ACC112 (cell line): Measurements from ENCODE around the gene LIMK1.

Source experiments
- H2AFZ ChIP-seq: fragments of 200-600 bp; sonication (generic); one replicate; pipeline ENCODE4 v1.6.0; 2017; ENCODE audit warnings: antibody characterized with exemption, low read length; ENCODE audit not compliant: unreplicated experiment
- H3K27ac ChIP-seq: fragments of 200-600 bp; sonication (generic); 2 replicates; pipeline ENCODE4 v1.5.1; 2014; ENCODE audit warnings: low read depth, mild to moderate bottlenecking, antibody characterized with exemption, low read length, moderate library complexity
- H3K27me3 ChIP-seq: fragments of 200-600 bp; sonication (generic); 2 replicates; pipeline ENCODE4 v1.6.1; 2014; ENCODE audit warnings: mild to moderate bottlenecking, antibody characterized with exemption, low read length, moderate library complexity, mixed read lengths; ENCODE audit not compliant: insufficient read depth
- H3K36me3 ChIP-seq: fragments of 200-600 bp; sonication (generic); 2 replicates; pipeline ENCODE4 v1.6.1; 2016; ENCODE audit warnings: mild to moderate bottlenecking, antibody characterized with exemption, low read length, moderate library complexity, mixed read lengths; ENCODE audit not compliant: insufficient read depth
- H3K4me1 ChIP-seq: fragments of 200-600 bp; sonication (generic); one replicate; pipeline ENCODE4 v1.6.1; 2016; ENCODE audit warnings: low read length, mixed read lengths; ENCODE audit not compliant: insufficient read depth, unreplicated experiment, control insufficient read depth
- H3K4me3 ChIP-seq: fragments of 200-600 bp; sonication (generic); 2 replicates; pipeline ENCODE4 v1.5.1; 2014; ENCODE audit warnings: mild to moderate bottlenecking, low read depth, low read length
- H3K79me2 ChIP-seq: fragments of 200-600 bp; sonication (generic); one replicate; pipeline ENCODE4 v1.6.0; 2016; ENCODE audit warnings: low read length; ENCODE audit not compliant: control insufficient read depth, unreplicated experiment, insufficient read depth

Gene LIMK1

GRCh38 chr7:74087791-74088453 is 4.3 kb downstream of the LIMK1 start:
- no peak overlapping the region for H2AFZ ChIP-seq
- no peak overlapping the region for H3K4me3 ChIP-seq
- peaks cover 17% of the 10 kb centered on the region for H3K4me1 ChIP-seq
- peaks cover 7% of the 10 kb centered on the region; the same call in 1 of the 2 replicates for H3K36me3 ChIP-seq
- no peaks in the 10 kb centered on the region for H3K27me3 ChIP-seq
- peaks cover 12% of the 10 kb centered on the region for H3K79me2 ChIP-seq
- H3K27ac ChIP-seq = no peak overlapping the region

DNA sequence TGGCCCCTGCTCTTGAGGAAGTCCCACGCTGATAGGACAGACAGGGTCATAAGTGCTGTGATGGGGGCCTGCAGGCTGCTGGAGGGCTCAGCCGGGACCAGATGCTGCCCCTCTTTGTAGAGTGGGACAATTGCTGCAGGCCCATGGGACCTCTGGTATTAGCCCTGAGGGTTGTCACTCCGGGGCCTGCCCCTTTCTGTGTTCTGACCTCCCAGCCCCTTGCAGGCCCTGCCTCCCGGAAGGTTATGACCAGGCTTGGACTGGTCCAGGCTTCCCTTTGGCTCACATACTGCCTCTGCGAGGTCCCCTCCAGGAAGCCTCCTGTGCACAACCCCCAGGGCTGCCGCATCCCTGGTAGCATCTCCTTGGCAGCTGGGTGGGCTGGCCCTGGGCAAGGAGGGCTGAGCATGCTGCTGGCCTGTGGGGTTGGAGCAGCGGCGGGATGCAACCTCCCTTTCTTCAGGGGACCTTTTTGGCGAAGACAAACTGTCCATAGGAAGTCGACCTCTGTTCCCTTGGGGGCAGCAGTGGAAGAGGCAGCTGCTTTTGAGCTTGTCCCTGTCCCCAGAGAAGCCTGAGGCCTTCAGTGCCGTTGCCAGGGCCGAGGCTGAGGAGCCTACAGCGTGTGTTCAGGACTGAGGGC is 8.8 kb downstream of the LIMK1 start:
- H3K27ac ChIP-seq = no peak overlapping the region
- no peak overlapping the region for H3K4me3 ChIP-seq
- peaks cover 12% of the 10 kb centered on the region for H3K36me3 ChIP-seq
- peaks cover 7% of the 10 kb centered on the region for H3K79me2 ChIP-seq
- no peaks in the 10 kb centered on the region for H3K27me3 ChIP-seq
- no peak overlapping the region for H2AFZ ChIP-seq
- peaks cover 30% of the 10 kb centered on the region for H3K4me1 ChIP-seq

DNA sequence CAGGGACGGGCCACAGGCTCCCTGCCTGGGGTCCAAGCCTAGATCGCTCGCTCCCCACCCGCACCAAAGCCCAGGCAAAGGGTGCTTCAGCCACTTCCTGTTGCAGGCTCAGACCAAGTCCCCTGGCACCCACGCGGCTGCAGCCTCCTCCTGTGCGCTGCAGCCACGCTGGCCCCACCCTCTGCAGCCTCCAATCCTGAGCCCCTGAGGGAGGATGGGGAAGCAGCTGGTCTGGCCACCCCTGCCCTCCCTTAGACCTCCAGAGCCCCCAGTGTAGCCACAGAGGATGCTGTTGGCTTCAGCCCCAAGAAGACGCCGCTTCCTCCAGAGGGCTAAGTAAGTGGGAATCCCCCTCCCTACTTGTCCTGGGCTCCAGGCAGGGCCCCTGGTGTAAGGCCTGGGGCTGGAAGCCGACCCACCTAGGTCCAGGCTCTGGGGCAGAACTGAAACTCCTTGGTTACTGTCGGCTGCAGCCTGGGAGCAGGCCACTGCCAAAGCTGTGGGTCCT is 9.4 kb downstream of the LIMK1 start:
- peak overlapping the region; percentile 59; the same call in 1 of the 2 replicates for H3K27ac ChIP-seq

GRCh38 chr7:74093671-74094223 is 10.1 kb downstream of the LIMK1 start:
- H3K36me3 ChIP-seq = peaks cover 16% of the 10 kb centered on the region
- peaks cover 37% of the 10 kb centered on the region for H3K4me1 ChIP-seq
- H3K4me3 ChIP-seq = no peak overlapping the region
- H2AFZ ChIP-seq = no peak overlapping the region
- H3K27me3 ChIP-seq = no peaks in the 10 kb centered on the region
- H3K27ac ChIP-seq = peak overlapping the region; percentile 59
- peaks cover 7% of the 10 kb centered on the region for H3K79me2 ChIP-seq

More for the DNA sequence above, 9.4 kb downstream of the LIMK1 start:
- Histone ChIP-seq H3K79me2 (peaks cover 7% of the 10 kb centered on the region), H3K4me1 (peaks cover 30% of the 10 kb centered on the region), H3K4me3 (no peak overlapping the region), H3K36me3 (peaks cover 16% of the 10 kb centered on the region), H3K27me3 (no peaks in the 10 kb centered on the region), H2AFZ (no peak overlapping the region)

DNA sequence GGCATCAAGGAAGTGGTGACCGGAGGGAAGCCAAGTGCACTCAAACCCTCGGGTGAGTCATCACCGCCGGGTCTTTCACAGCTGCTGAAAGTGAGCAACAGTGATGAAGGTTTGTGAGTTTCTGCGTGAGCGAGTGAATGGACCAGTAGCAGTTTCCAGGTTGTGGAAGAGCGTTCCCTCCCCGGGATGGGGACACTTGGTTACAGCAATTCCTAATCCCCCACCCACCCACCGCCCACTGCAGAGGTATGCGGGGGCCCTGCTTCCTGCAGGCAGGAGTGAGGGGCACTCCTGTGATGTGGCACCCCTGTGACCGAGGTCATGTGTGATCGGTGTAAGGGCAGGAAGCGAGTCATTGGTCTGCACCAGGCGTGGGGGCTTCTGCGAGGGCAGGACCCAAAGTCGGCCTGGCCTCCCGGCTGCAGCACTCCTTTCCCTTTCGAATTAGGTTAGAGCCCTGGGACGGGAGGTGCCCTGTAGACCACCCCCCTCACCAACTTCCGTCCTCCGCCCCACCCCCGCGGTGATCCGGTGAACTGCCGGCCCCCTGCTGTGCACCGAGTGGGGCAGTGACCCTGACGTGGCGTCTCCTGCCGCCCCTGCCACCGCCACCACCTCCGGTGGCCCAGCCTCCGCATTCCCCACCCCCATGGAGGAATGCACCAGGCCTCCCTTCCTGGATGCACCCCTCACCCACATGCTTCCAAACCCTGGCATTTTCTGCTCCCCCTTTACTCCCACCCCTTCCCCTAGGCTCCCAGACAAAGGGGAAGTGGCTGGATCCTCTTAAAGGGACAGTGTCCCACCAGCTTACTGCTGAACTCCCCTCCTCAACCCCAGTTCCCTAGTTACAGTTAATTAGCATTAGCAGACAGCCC is 10.9 kb downstream of the LIMK1 start:
- H3K27ac ChIP-seq = peak overlapping the region; percentile 59
- H3K27me3 ChIP-seq = no peaks in the 10 kb centered on the region
- H2AFZ ChIP-seq = no peak overlapping the region
- peak overlapping the region; percentile 58 for H3K4me3 ChIP-seq
- H3K36me3 ChIP-seq = peaks cover 16% of the 10 kb centered on the region
- peaks cover 37% of the 10 kb centered on the region for H3K4me1 ChIP-seq
- H3K79me2 ChIP-seq = peaks cover 7% of the 10 kb centered on the region

DNA sequence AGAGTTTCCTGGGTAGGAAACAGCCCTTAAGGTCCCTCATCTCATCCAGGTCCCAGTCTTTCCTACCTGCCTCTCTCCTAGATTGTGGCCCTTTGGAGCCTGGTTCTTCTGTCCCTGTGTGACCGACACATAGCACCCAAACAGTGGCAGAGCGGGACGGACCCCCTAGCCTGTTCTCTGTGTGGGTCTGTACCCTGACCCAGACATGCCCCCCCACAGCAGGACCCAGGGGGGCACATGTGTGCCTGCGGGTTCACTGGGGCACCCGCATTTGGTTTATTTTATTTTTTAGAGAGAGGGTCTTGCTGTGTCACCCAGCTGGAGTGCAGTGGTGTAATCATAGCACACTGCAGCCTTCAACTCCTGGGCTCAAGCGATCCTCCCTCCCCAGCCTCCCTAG is 11.5 kb downstream of the LIMK1 start:
- H3K27me3 ChIP-seq = no peaks in the 10 kb centered on the region
- peaks cover 16% of the 10 kb centered on the region for H3K36me3 ChIP-seq
- peaks cover 37% of the 10 kb centered on the region for H3K4me1 ChIP-seq
- peaks cover 7% of the 10 kb centered on the region for H3K79me2 ChIP-seq
- H3K4me3 ChIP-seq = peak overlapping the region; percentile 58; the same call in 1 of the 2 replicates
- H2AFZ ChIP-seq = no peak overlapping the region
- H3K27ac ChIP-seq = peak overlapping the region; percentile 59

- peaks cover 19% of the 10 kb centered on the region for H3K36me3 ChIP-seq
- peaks cover 7% of the 10 kb centered on the region for H3K79me2 ChIP-seq
- H3K27ac ChIP-seq = peak overlapping the region; percentile 93
- no peak overlapping the region for H2AFZ ChIP-seq
- no peak overlapping the region for H3K4me3 ChIP-seq
- no peaks in the 10 kb centered on the region for H3K27me3 ChIP-seq
- H3K4me1 ChIP-seq = peaks cover 26% of the 10 kb centered on the region
These were observed 14.5 kb downstream of the LIMK1 start for GRCh38 chr7:74097937-74098614.

DNA sequence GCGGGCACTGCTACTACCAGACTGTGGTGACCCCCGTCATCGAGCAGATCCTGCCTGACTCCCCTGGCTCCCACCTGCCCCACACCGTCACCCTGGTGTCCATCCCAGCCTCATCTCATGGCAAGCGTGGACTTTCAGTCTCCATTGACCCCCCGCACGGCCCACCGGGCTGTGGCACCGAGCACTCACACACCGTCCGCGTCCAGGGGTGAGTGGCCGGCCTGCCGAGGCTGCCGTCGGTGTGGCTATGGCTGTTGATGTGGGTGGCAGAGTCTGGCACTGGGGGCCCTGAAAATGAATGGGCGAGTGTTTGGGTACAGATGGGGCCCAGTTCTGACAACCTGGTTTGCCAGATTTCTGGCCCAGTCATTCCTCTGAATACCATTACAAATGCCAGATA is 15.4 kb downstream of the LIMK1 start:
- peaks cover 17% of the 10 kb centered on the region for H3K4me1 ChIP-seq
- peaks cover 7% of the 10 kb centered on the region for H3K79me2 ChIP-seq
- peak overlapping the region; percentile 93; the same call in 1 of the 2 replicates for H3K27ac ChIP-seq
- H2AFZ ChIP-seq = no peak overlapping the region
- peaks cover 19% of the 10 kb centered on the region for H3K36me3 ChIP-seq
- H3K27me3 ChIP-seq = no peaks in the 10 kb centered on the region
- no peak overlapping the region for H3K4me3 ChIP-seq

DNA sequence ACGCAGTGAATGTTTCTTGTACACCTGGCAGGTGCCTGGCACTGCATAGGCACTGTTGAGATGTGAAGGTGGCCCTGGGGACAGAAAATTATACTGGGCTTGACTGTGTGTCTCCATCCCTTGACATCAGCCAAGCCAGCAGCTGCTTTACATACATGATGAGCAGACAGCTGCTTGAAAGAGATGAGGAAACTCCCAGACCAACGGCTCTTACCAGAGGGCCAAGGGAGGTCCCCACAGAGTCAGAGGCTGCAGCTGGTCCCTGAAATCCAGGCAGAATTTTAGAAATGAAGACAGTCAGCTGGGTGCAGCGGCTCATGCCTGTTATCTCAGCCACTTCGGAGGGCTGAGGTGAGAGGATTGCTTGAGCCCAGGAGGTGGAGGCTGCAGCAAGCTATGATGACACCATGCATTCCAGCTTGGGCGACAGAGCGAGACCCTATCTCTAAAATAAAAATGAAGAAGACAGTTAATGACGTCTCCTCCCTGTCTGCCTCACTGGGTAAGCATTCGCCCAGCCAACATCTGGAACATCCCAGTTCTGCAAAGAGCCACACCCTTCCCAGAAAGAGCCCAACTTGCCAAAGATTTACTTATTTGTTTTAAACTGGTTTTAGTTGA is 17.6 kb downstream of the LIMK1 start:
- Histone ChIP-seq H3K36me3 (peaks cover 19% of the 10 kb centered on the region), H3K79me2 (no peaks in the 10 kb centered on the region), H3K27ac (no peak overlapping the region), H3K4me3 (no peak overlapping the region), H3K27me3 (no peaks in the 10 kb centered on the region), H3K4me1 (peaks cover 6% of the 10 kb centered on the region), H2AFZ (no peak overlapping the region)
